ENCODE results near the gene BLMH.
"Not testable (repeated sequence)": the region's sequence is repeated elsewhere in the genome, so short reads cannot be mapped to it uniquely, and the experiment has no call there.

BLMH gene

DNA sequence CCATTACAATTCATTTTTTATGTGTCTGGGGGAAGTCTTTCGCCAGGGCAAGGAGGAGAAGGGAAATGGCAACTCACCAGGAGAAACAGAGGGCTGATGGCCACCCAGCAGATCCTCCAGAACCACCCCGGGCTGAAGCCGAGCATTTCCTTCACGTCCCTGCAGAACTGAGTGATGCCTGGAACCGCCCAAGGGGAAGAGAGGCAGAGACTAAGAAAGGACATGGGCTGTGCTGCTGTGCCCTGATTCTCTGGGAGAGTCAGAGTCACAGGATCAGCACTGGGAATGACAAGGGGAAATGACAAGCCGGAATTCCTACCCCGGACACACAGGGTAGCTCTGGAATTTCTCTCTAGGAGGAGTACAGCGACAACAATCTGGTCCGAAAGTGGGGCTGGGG, 84.1 kb downstream of the BLMH start:
- Histone ChIP-seq H3K9me3 (ENCODE audit: low read depth, low read length) (no peaks in the 10 kb centered on the region), H3K9ac (ENCODE audit: insufficient read length) (no peak overlapping the region), H3K36me3 (ENCODE audit: insufficient read depth, low read length) (no peaks in the 10 kb centered on the region), H3K27ac (no peak overlapping the region), H3K4me3 (no peak overlapping the region)
- TF ChIP-seq FOXP2 (optimal IDR thresholded peaks at IDR 0.05; ENCODE audit: control extremely low read depth, extremely low read length, insufficient read depth) (no peak), EZH2 (IDR thresholded peaks at IDR 0.05) (no peak), POLR2AphosphoS5 (IDR thresholded peaks at IDR 0.05; ENCODE audit: borderline replicate concordance, low read depth, low read length) (no peak)
- DNase-seq (ENCODE audit: low read depth, low spot score) = no peak

DNA sequence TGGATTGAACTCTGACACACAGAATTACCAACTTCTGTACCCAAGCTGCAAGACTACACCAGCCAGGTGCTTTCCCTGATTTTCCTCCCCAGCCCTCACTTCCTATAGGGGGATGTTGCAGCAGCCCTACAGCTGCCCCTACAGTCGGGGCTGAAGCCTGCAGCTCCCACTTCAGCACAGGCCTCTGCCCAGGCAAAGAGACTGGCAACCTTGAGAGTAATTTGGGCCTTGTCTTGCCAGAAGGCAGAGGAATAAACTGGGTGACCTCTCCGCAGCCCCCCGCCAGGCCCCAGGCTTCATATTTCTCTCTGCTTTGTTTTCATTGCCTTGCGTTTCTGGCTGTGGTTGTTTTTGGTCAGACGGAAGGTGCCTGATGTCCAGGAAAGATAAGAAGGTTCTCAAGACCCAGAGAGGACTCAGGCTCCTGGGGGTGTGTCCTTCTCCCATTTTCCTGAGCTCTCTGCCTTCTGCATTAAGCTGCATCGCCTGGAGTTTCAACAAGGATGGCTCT, 88.2 kb downstream of the BLMH start:
- no peak for TF ChIP-seq EZH2 (IDR thresholded peaks at IDR 0.05)
- no peak for TF ChIP-seq POLR2AphosphoS5 (IDR thresholded peaks at IDR 0.05; ENCODE audit: borderline replicate concordance, low read depth, low read length)
- no peak for TF ChIP-seq FOXP2 (optimal IDR thresholded peaks at IDR 0.05; ENCODE audit: control extremely low read depth, extremely low read length, insufficient read depth)
- no peaks in the 10 kb centered on the region for H3K9me3 ChIP-seq (ENCODE audit: low read depth, low read length)
- H3K4me3 ChIP-seq = no peak overlapping the region
- no peak overlapping the region for H3K27ac ChIP-seq
- H3K9ac ChIP-seq (ENCODE audit: insufficient read length) = no peak overlapping the region
- H3K36me3 ChIP-seq (ENCODE audit: insufficient read depth, low read length) = no peaks in the 10 kb centered on the region
- DNase-seq (ENCODE audit: low read depth, low spot score) = no peak

DNA sequence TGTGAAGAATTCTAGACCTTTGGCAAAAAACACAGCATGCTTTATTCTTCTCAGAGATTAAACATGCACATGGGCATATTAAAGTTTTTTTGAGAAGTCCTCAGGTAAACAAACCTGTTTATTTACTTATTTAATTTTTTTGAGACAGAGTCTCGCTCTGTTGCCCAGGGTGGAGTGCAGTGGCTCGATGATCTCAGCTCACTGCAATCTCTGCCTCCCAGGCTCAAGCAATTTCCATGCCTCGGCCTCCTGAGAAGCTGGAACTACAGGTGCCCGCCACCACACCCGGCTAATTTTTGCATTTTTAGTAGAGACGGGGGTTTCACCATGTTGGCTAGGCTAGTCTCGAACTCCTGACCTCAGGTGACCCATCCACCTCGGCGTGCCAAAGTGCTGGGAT, 91.1 kb downstream of the BLMH start:
- DNase-seq (ENCODE audit: low read depth, low spot score); H3K27ac ChIP-seq; H3K9me3 ChIP-seq (ENCODE audit: low read depth, low read length); H3K9ac ChIP-seq (ENCODE audit: insufficient read length); H3K4me3 ChIP-seq; H3K36me3 ChIP-seq (ENCODE audit: insufficient read depth, low read length): not testable (repeated sequence)

DNA sequence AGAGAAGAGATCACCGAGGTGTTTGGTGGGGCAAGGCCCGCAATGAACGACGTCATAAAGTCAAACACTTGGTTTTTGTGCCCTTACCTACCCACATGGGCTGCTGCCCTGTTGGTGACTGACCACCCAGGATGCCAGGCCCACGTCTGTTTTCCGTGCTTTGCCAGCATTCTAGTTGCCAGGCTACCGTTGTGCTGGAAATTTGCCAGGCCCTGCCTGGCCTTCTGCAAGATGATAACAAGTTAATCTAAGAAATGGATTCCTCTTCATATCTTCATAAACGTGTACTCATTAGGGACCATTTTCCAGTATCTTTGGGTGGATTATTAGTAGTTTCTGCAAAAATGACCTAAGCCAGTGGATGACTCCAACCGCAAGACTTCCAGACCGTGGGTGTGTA, 91.6 kb downstream of the BLMH start:
- DNase-seq (ENCODE audit: low read depth, low spot score) = no peak
- Histone ChIP-seq H3K9me3 (ENCODE audit: low read depth, low read length) (no peaks in the 10 kb centered on the region), H3K36me3 (ENCODE audit: insufficient read depth, low read length) (no peaks in the 10 kb centered on the region), H3K27ac (no peak overlapping the region), H3K9ac (ENCODE audit: insufficient read length) (no peak overlapping the region), H3K4me3 (no peak overlapping the region)
- TF ChIP-seq FOXP2 (optimal IDR thresholded peaks at IDR 0.05; ENCODE audit: control extremely low read depth, extremely low read length, insufficient read depth) = no peak
- TF ChIP-seq POLR2AphosphoS5 (IDR thresholded peaks at IDR 0.05; ENCODE audit: borderline replicate concordance, low read depth, low read length) = no peak

DNA sequence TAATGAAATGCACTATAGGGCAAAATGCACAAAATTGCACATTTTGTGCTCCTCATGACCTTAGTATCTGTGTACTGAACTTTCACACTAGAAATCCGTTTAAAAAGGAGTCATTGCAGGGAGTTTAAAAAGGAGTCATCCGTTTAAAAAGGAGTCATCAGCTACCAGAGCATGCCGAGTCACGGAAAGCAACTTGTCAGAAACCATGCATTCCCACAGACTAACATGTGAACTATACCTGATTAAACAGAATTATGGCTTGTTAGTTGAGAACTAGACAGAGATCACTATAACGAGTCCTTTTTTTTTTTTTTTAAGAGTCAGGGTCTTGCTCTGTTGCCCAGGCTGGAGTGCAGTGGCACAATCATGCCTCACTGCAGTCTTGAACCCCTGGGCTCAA, 92.1 kb downstream of the BLMH start:
- Histone ChIP-seq H3K27ac (no peak overlapping the region), H3K9ac (ENCODE audit: insufficient read length) (no peak overlapping the region), H3K9me3 (ENCODE audit: low read depth, low read length) (no peaks in the 10 kb centered on the region), H3K36me3 (ENCODE audit: insufficient read depth, low read length) (no peaks in the 10 kb centered on the region), H3K4me3 (no peak overlapping the region)
- TF ChIP-seq EZH2 (IDR thresholded peaks at IDR 0.05) (no peak), POLR2AphosphoS5 (IDR thresholded peaks at IDR 0.05; ENCODE audit: borderline replicate concordance, low read depth, low read length) (no peak), FOXP2 (optimal IDR thresholded peaks at IDR 0.05; ENCODE audit: control extremely low read depth, extremely low read length, insufficient read depth) (no peak)
- no peak for DNase-seq (ENCODE audit: low read depth, low spot score)

All from SK-N-MC (cell line).